ENCODE data around the gene GPR17.

DNA sequence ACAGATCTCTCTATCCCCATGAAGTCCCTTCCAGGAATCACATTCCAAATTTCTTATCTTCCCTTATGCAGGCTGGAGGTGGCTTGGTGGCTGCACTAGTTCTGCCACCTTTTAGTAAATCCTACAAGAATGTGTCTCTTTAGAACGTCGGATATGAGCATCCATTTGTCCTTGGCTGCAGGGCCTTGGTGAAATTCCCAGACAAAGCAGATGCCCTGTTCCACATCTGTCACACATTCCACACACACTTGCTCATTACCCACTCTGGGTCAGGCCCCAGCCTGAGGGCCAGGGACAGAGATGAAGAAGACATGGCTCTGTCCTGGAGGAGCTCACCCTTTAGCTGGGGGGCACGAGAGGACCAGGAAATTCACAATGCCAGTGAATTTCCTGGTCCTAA is 31.2 kb upstream of the GPR17 start:
- TF ChIP-seq, protein P1, sequence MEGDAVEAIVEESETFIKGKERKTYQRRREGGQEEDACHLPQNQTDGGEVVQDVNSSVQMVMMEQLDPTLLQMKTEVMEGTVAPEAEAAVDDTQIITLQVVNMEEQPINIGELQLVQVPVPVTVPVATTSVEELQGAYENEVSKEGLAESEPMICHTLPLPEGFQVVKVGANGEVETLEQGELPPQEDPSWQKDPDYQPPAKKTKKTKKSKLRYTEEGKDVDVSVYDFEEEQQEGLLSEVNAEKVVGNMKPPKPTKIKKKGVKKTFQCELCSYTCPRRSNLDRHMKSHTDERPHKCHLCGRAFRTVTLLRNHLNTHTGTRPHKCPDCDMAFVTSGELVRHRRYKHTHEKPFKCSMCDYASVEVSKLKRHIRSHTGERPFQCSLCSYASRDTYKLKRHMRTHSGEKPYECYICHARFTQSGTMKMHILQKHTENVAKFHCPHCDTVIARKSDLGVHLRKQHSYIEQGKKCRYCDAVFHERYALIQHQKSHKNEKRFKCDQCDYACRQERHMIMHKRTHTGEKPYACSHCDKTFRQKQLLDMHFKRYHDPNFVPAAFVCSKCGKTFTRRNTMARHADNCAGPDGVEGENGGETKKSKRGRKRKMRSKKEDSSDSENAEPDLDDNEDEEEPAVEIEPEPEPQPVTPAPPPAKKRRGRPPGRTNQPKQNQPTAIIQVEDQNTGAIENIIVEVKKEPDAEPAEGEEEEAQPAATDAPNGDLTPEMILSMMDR (IDR thresholded peaks at IDR 0.05) = no peak
- TF ChIP-seq POLR2AphosphoS5 (IDR thresholded peaks at IDR 0.05) = no peak
- TF ChIP-seq POLR2A (IDR thresholded peaks at IDR 0.05) = no peak

All from suprapubic skin (tissue), 4 donors.